Endometrium (tissue), 2 donors: ENCODE measurements around the gene IGF2.

Experiments
- FAIRE-seq: peaks from 2 replicates; lab custom pipeline; 2012; peaks lifted over from hg19 to GRCh38; lab: Jason Lieb, UNC
- donor health status: control.
- donor health status: control.

Gene IGF2

GRCh38 chr11:2103668-2104523, 35.3 kb downstream of the IGF2 start:
- no peak for FAIRE-seq

- FAIRE-seq = no peak
Observed at GRCh38 chr11:2102883-2103213, 36.3 kb downstream of the IGF2 start.

- FAIRE-seq = no peak
Observed at GRCh38 chr11:2102132-2102882, 36.9 kb downstream of the IGF2 start.

DNA sequence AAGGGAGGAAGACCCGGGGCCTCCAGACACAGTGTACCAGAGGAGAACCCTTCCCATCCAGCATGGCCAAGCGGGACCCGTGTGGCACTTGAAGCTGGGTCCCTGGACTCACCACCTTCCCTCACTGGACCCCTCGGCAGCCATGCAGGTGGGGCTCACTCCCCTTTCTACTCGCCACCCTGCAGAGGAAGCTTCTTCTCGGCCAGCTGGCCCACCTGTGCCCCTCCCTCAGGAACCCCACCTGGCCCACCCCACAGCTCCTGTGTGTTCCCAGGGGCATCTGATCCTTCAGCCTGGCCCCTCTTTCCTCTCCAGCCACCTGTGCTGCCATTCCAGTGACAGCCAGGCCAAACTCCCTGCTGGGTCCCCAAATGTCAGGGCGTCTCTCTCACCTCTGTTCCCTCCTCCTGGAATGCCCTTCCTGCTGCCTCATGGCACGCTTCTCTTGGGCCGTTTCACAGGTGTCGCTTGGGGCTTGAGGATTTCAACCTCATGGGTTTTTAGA, 38.0 kb downstream of the IGF2 start:
- FAIRE-seq = no peak

DNA sequence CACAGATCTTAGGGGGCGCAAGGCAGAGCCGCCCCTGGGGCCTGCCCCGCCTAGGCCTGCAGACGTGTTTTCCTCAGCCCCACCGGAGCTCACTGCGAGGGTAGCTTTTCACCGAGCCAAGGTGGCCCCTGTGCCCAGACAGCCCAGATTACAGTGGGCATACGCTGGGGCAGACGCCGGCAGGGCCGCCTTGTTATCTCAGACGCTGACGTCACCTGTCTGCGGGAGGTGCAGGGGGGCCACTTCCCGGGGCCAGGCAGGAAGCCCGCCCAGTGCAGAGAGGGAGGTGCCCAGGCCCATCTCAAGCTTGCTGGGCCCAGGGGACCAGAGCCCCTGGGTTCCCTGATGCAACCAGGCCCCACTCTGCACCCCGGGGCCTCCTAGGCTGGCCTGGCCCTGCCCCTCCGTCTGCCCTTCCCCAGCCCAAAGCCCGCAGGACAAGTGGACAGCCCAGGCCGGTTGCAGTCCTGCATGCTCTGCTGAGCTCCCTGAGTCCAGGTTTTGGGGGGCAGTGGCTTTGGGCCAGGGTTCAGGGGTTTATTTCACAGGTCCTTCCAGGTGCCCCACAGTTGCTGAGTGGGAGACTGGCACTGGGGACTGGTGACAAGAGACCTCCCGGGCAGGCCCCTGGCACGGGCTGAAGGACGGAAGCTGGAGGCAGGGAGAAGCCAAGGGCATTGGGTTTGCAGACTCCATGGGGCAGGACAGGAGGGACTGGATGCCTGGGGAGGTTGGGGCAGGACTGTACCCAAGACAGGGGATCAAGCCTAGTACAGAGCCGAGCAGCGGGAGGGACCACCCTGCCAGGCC, 38.6 kb downstream of the IGF2 start:
- FAIRE-seq = no peak

- no peak for FAIRE-seq
Observed at GRCh38 chr11:2099516-2100349, 39.5 kb downstream of the IGF2 start.

DNA sequence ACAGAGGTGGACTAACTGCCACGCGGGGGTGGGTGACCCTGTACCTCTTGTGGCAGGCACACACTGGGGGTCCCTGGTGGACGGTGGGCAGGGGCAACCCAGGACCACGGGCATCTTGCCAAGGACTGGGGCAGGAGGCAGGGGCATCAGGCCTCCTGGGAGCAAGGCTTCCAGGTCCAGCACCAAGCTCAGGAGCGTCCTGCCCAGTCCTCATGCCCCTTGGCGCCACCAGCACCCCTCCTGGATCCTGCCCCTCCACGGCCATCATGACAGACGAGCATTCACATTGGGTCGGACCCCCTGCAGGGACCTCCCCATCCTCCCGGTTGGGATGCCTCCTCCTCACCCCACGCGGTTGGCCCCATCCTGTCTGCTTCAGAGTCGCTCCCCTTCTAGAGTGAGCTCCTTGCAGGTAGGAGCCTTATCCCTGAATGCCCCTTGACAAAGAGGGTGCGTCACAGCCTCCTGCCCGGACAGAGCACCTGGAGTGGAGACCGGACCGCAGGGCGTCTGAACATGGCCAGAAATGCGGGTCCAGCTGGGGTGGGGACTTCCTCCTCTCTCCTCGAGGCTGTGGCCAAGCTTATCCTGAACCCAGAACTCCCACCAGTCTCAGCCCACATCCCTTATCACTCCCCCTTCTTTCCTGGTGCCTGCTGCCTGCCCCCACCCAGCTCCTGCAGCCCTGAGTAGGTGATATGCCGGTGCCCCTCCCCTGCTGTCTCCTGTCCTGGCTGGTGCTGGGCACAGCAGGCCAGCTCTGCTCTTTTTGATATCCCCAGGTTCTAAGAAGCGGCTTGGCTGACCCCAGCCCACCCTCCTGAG, 40.3 kb downstream of the IGF2 start:
- FAIRE-seq = no peak

- no peak for FAIRE-seq
Observed at GRCh38 chr11:2097998-2098690, 41.0 kb downstream of the IGF2 start.

- no peak for FAIRE-seq
Observed at GRCh38 chr11:2097356-2097997, 41.7 kb downstream of the IGF2 start.

DNA sequence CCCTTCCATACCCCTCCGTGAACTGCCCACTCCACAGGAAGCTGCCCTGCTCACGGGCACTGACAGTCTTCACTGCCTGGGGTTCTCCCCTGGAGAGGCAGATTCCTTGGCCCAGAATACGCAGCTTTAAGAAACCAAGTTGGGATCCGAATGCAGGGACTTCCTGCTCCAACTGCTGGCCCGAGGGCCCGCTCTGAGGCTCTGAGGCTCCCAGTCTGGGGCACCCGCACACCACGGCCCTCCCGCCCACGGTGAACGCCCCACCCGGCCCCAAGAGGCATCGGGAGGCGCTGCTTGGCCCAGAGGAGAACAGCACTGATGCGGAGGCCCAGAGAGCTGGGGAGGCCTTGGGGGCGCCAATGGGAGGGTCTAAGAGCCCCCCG, 42.3 kb downstream of the IGF2 start:
- no peak for FAIRE-seq

DNA sequence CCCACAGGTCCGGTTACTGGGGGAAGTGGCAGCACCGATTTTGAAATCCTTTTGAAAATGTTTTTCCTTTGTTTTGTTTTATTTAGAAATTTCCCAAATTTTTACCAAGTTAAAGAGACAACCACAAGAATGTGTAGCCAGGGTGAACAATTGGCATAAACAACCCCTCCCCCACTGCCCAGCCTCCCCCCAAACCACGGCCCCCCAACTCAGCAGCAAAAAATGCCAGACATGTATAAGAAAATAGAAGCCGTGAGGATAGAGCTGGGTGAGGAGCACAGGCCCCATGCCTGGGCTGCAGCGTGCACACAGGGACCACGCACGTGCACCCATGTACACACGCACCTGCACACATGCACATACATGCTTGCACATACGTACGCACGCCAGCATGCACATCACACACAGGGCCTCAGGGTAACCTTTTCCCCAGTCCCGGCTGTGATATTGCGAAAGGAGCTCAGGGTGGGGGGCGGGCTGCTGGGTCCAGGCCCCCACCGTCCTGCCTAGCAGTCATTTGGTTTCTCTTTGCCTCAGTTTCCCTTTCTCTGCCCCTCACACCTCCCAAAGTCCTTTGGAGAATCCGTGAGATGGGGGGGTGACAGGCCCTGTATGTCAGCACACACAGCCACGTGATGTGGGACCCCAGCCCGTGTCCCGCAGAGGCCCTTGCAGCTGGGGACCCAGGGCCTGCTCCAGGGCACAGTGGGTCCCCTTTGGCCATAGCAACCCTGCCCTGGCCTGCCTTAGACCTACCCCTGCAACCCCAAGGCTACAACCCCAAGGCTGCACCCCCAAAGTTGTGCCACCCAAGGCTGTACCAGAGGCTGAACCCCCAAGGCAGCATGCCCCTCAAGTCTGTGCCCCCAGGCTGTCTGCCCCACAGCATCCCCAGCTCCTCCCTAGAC, 42.9 kb downstream of the IGF2 start:
- no peak for FAIRE-seq

DNA sequence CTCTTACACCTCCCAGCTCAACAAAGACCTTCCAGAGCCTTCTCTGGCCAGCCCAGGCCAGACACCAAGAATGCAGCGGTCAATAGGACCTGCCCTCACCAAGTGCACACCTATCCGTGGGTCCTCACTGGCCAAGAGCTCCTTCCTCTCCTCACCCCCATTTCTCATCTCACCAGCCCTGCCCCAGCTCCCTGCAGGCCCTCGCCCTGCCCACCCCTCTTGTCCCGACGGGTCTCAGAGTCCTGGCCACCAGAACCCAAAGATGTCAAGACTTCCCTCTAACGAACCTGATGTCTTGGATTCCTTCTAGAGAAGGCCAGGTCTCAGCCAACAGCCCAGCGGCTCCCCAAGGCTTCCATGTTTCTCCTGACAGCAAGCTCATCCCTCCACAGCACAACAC, 43.6 kb downstream of the IGF2 start:
- no peak for FAIRE-seq

DNA sequence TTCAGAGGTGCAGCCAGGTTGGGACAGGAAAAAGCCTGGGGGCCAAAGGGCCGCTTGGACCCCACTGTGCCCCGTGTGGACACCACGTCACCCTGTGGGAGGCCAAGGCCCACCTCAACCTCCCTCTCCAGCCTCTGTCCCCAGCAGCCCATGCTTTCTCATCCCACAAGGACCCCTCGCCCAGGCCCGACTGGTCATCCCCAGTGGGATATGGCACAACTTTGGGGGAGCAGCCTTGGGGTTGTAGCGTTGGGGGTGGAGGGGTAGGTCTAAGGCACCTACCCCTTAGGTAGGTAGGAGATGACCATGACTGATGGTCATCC, 44.0 kb downstream of the IGF2 start:
- no peak for FAIRE-seq

GRCh38 chr11:2094354-2095197, 44.6 kb downstream of the IGF2 start:
- no peak for FAIRE-seq

DNA sequence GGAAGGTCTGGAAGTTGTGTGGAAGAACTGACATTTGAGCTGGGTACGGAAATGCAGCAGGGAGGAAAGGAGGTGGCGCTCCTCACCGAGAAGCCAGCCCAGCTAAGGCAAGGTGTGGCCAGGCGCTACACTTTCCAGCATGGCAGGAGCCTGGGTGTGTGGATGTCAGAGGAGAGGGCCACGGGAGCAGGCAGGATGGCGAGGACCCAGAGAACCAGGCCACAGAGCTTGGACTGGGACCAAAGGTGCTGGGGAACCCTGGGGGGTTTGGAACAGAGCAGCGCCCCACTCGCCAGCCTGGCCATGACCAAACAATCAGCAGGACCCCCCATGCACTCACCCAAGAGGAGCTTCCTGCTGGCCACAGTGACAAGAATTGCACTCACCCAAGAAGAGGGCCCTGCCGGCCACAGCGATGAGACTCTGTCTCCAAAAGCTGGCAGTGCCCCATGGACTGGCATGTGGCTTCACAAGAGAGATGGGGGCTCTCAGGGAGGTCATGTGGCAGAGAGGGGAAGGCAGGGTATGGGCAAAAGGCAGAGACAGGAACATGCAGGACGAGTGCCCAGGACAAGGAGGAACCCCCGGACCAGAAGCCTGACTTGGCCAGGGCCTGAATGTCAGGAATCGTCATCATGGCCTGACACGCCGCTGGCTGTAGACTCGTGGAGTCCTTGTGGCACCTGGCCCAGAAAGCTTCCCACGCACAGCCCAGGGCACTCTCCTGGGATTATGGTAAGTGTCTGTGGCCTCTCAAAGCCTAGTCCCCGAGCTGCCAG, 45.4 kb downstream of the IGF2 start:
- FAIRE-seq = no peak

GRCh38 chr11:2092956-2093412, 46.2 kb downstream of the IGF2 start:
- FAIRE-seq = no peak

DNA sequence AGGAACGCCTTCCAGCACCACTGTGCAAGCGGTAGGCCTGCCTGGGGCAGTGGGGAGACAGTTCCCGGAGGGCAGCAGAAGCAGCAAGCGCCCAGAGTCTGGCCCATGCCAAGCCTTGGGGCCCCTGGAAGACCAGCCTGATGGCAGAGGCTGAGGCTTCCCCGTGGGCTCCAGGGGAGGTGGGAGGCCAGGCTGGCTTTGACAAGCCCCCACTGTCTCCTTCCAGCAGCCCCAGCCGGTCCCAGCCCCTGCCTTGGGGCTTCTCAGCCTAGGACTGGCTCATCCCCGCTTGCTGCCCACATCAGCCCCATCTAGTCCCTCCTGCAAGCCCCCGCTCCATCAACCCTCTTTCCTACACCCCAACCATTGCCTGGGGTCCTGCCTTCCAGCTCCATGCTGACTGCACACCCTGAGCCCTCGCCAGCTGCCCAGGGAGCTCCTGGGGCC, 46.7 kb downstream of the IGF2 start:
- FAIRE-seq = no peak
